ENCODE measurements around the gene MAP1LC3A.

The MAP1LC3A gene

GRCh38 chr20:34522969-34523871 is 35.3 kb upstream of the MAP1LC3A start:
- DNase-seq (ENCODE audit: low spot score in 2 of 2): peak; percentile 34 to 79
- H3K4me1 ChIP-seq: no peaks in the 10 kb centered on the region; the same call in 1 of the 2 replicates

GRCh38 chr20:34524426-34524825 is 34.1 kb upstream of the MAP1LC3A start:
- Histone ChIP-seq H3K36me3 (replicated peaks) (peaks cover 46% of the 10 kb centered on the region), H3K4me3 (no peak overlapping the region), H3K27me3 (ENCODE audit: low read depth) (no peaks in the 10 kb centered on the region), H3K4me1 (no peaks in the 10 kb centered on the region; the same call in 1 of the 2 replicates), H3K9me3 (no peaks in the 10 kb centered on the region)
- in situ Hi-C loops (cut with MboI; ENCODE audit: low sequenced_read_pairs): no loop called here
- no peak for DNase-seq (ENCODE audit: low spot score in 2 of 2)

More at GRCh38 chr20:34522969-34523871, 35.3 kb upstream of the MAP1LC3A start:
- Histone ChIP-seq H3K27me3 (ENCODE audit: low read depth) (no peaks in the 10 kb centered on the region), H3K36me3 (replicated peaks) (peaks cover 41% of the 10 kb centered on the region), H3K9me3 (no peaks in the 10 kb centered on the region), H3K4me3 (no peak overlapping the region)
- in situ Hi-C loops (cut with MboI; ENCODE audit: low sequenced_read_pairs): no loop called here

GRCh38 chr20:34525342-34525708 is 33.2 kb upstream of the MAP1LC3A start:
- Histone ChIP-seq H3K4me3 (no peak overlapping the region), H3K9me3 (no peaks in the 10 kb centered on the region), H3K36me3 (replicated peaks) (peaks cover 49% of the 10 kb centered on the region), H3K27me3 (ENCODE audit: low read depth) (no peaks in the 10 kb centered on the region), H3K4me1 (no peaks in the 10 kb centered on the region)
- no peak for DNase-seq (ENCODE audit: low spot score in 2 of 2)
- in situ Hi-C loops (cut with MboI; ENCODE audit: low sequenced_read_pairs): no loop called here

- DNase-seq (ENCODE audit: low spot score in 2 of 2): no peak
- Histone ChIP-seq H3K9me3 (no peaks in the 10 kb centered on the region), H3K4me1 (no peaks in the 10 kb centered on the region), H3K27me3 (ENCODE audit: low read depth) (no peaks in the 10 kb centered on the region), H3K36me3 (replicated peaks) (peaks cover 48% of the 10 kb centered on the region), H3K4me3 (no peak overlapping the region)
- in situ Hi-C loops (cut with MboI; ENCODE audit: low sequenced_read_pairs): no loop called here
These were observed 32.7 kb upstream of the MAP1LC3A start for GRCh38 chr20:34525709-34526416.

- no peak for DNase-seq (ENCODE audit: low spot score in 2 of 2)
- peaks cover 53% of the 10 kb centered on the region for H3K36me3 ChIP-seq (replicated peaks)
- H3K4me3 ChIP-seq: no peak overlapping the region
- no peaks in the 10 kb centered on the region for H3K9me3 ChIP-seq
- in situ Hi-C loops (cut with MboI; ENCODE audit: low sequenced_read_pairs): no loop called here
- H3K27me3 ChIP-seq (ENCODE audit: low read depth): no peaks in the 10 kb centered on the region
- no peaks in the 10 kb centered on the region for H3K4me1 ChIP-seq
These were observed 32.1 kb upstream of the MAP1LC3A start for GRCh38 chr20:34526466-34526865.

- no peak for DNase-seq (ENCODE audit: low spot score in 2 of 2)
- Histone ChIP-seq H3K27me3 (ENCODE audit: low read depth) (no peaks in the 10 kb centered on the region), H3K9me3 (no peaks in the 10 kb centered on the region), H3K36me3 (replicated peaks) (peaks cover 57% of the 10 kb centered on the region), H3K4me3 (no peak overlapping the region), H3K4me1 (no peaks in the 10 kb centered on the region)
- in situ Hi-C loops (cut with MboI; ENCODE audit: low sequenced_read_pairs): no loop called here
These were observed 31.5 kb upstream of the MAP1LC3A start for GRCh38 chr20:34527016-34527415.

GRCh38 chr20:34528921-34529297 is 29.6 kb upstream of the MAP1LC3A start:
- in situ Hi-C loops (cut with MboI; ENCODE audit: low sequenced_read_pairs): no loop called here
- no peak for DNase-seq (ENCODE audit: low spot score in 2 of 2)
- Histone ChIP-seq H3K4me1 (no peaks in the 10 kb centered on the region), H3K27me3 (ENCODE audit: low read depth) (no peaks in the 10 kb centered on the region), H3K36me3 (replicated peaks) (peaks cover 60% of the 10 kb centered on the region), H3K4me3 (no peak overlapping the region), H3K9me3 (no peaks in the 10 kb centered on the region)

GRCh38 chr20:34529742-34530141 is 28.8 kb upstream of the MAP1LC3A start:
- Histone ChIP-seq H3K27me3 (ENCODE audit: low read depth) (no peaks in the 10 kb centered on the region), H3K36me3 (replicated peaks) (peaks cover 65% of the 10 kb centered on the region), H3K9me3 (no peaks in the 10 kb centered on the region), H3K4me3 (no peak overlapping the region), H3K4me1 (no peaks in the 10 kb centered on the region)
- in situ Hi-C loops (cut with MboI; ENCODE audit: low sequenced_read_pairs): no loop called here
- no peak for DNase-seq (ENCODE audit: low spot score in 2 of 2)

GRCh38 chr20:34530342-34530741 is 28.2 kb upstream of the MAP1LC3A start:
- Histone ChIP-seq H3K4me1 (no peaks in the 10 kb centered on the region), H3K9me3 (no peaks in the 10 kb centered on the region), H3K36me3 (replicated peaks) (peaks cover 71% of the 10 kb centered on the region), H3K27me3 (ENCODE audit: low read depth) (no peaks in the 10 kb centered on the region), H3K4me3 (no peak overlapping the region)
- in situ Hi-C loops (cut with MboI; ENCODE audit: low sequenced_read_pairs): no loop called here
- no peak for DNase-seq (ENCODE audit: low spot score in 2 of 2)

GRCh38 chr20:34531608-34532265 is 26.8 kb upstream of the MAP1LC3A start:
- Histone ChIP-seq H3K4me3 (no peak overlapping the region), H3K36me3 (replicated peaks) (peaks cover 71% of the 10 kb centered on the region), H3K9me3 (no peaks in the 10 kb centered on the region), H3K4me1 (no peaks in the 10 kb centered on the region), H3K27me3 (ENCODE audit: low read depth) (no peaks in the 10 kb centered on the region)
- in situ Hi-C loops (cut with MboI; ENCODE audit: low sequenced_read_pairs): no loop called here
- DNase-seq (ENCODE audit: low spot score in 2 of 2): no peak

- Histone ChIP-seq H3K27me3 (ENCODE audit: low read depth) (no peaks in the 10 kb centered on the region), H3K4me3 (no peak overlapping the region), H3K36me3 (replicated peaks) (peaks cover 71% of the 10 kb centered on the region), H3K4me1 (no peaks in the 10 kb centered on the region), H3K9me3 (no peaks in the 10 kb centered on the region)
- DNase-seq (ENCODE audit: low spot score in 2 of 2): no peak
- in situ Hi-C loops (cut with MboI; ENCODE audit: low sequenced_read_pairs): no loop called here
These were observed 26.2 kb upstream of the MAP1LC3A start for GRCh38 chr20:34532320-34532719.

- peaks cover 71% of the 10 kb centered on the region for H3K36me3 ChIP-seq (replicated peaks)
- no peak overlapping the region for H3K4me3 ChIP-seq
- H3K27me3 ChIP-seq (ENCODE audit: low read depth): no peaks in the 10 kb centered on the region
- no peaks in the 10 kb centered on the region for H3K9me3 ChIP-seq
- no peak for DNase-seq (ENCODE audit: low spot score in 2 of 2)
- in situ Hi-C loops (cut with MboI; ENCODE audit: low sequenced_read_pairs): no loop called here
- no peaks in the 10 kb centered on the region for H3K4me1 ChIP-seq
These were observed 25.8 kb upstream of the MAP1LC3A start for GRCh38 chr20:34532756-34533155.

- Histone ChIP-seq H3K27me3 (ENCODE audit: low read depth) (no peaks in the 10 kb centered on the region), H3K36me3 (replicated peaks) (peaks cover 73% of the 10 kb centered on the region), H3K4me3 (no peak overlapping the region), H3K9me3 (no peaks in the 10 kb centered on the region), H3K4me1 (no peaks in the 10 kb centered on the region)
- no peak for DNase-seq (ENCODE audit: low spot score in 2 of 2)
- in situ Hi-C loops (cut with MboI; ENCODE audit: low sequenced_read_pairs): loop anchor here (5.0 kb wide), 1 partner anchor 173 kb away; no protein-coding TSS in a partner anchor
These were observed 23.9 kb upstream of the MAP1LC3A start for GRCh38 chr20:34534391-34535165.

Measured in HAP-1 (cell line).